NCI-H187 treated with DMSO at 0.1 percent for 48 hours (cell line): ENCODE data around the gene AK1.
A peak's percentile ranks its signal among the peaks of the same experiment; 100 is the strongest.

Experiments used
- DNase-seq: peaks from one replicate; lab custom pipeline; 2025; lab: John Stamatoyannopoulos, UW

Gene AK1

GRCh38 chr9:127877566-127877998 lies at the start of gene AK1:
Gene AK1, minus strand, starts transcription at chr9:127877675. Its CDS starts 3,058 bp downstream, at chr9:127874617.
- no peak for DNase-seq

GRCh38 chr9:127926906-127927200 lies 49.4 kb upstream of the AK1 start:
- no peak for DNase-seq

- DNase-seq, result no peak
These were observed 48.8 kb upstream of the AK1 start for GRCh38 chr9:127925959-127926905.

- no peak for DNase-seq
These were observed 47.4 kb upstream of the AK1 start for GRCh38 chr9:127924736-127925444.

- DNase-seq, result no peak
These were observed 46.3 kb upstream of the AK1 start for GRCh38 chr9:127923771-127924170.

GRCh38 chr9:127923046-127923445 lies 45.6 kb upstream of the AK1 start:
- DNase-seq, result no peak

- no peak for DNase-seq
These were observed 44.2 kb upstream of the AK1 start for GRCh38 chr9:127921557-127922120.

- no peak for DNase-seq
These were observed 43.3 kb upstream of the AK1 start for GRCh38 chr9:127920794-127921193.

GRCh38 chr9:127919253-127919815 lies 41.9 kb upstream of the AK1 start:
- no peak for DNase-seq

- DNase-seq, result no peak
These were observed 41.0 kb upstream of the AK1 start for GRCh38 chr9:127918183-127919107.

GRCh38 chr9:127917603-127918002 lies 40.1 kb upstream of the AK1 start:
- DNase-seq, result no peak

- peak; percentile 3 for DNase-seq
These were observed 39.5 kb upstream of the AK1 start, which contains the start of gene ST6GALNAC4 for GRCh38 chr9:127916720-127917581. Gene ST6GALNAC4, minus strand, starts transcription at chr9:127917041. Its CDS starts 622 bp downstream, at chr9:127916419.

- no peak for DNase-seq
These were observed 38.6 kb upstream of the AK1 start for GRCh38 chr9:127915801-127916719.

- DNase-seq, result no peak
These were observed 37.9 kb upstream of the AK1 start for GRCh38 chr9:127915325-127915752.

- no peak for DNase-seq
These were observed 36.2 kb upstream of the AK1 start for GRCh38 chr9:127913682-127914081.

- DNase-seq, result no peak
These were observed 35.4 kb upstream of the AK1 start for GRCh38 chr9:127912882-127913281.

GRCh38 chr9:127912296-127912695 lies 34.8 kb upstream of the AK1 start:
- DNase-seq, result no peak

- no peak for DNase-seq
These were observed 33.2 kb upstream of the AK1 start for GRCh38 chr9:127910613-127911205.

- DNase-seq, result no peak
These were observed 32.4 kb upstream of the AK1 start for GRCh38 chr9:127909839-127910273.
